RWPE2 (cell line): ENCODE measurements around the gene FLRT1.

Experiments used
- ATAC-seq: fragments of 200-7000 bp; cut with Tn5 transposase; 3 replicates; pipeline ENCODE4 v1.9.1; 2021; ENCODE audit warnings: low read depth
- DNase-seq: peaks from one replicate; pipeline ENCODE4 v3.0.0-alpha.2; 2020; ENCODE audit warnings: low spot score
- H3K27ac ChIP-seq: fragments of 450-650 bp; 2 replicates; pipeline ENCODE4 v1.5.1; 2017; ENCODE audit warnings: mild to moderate bottlenecking; ENCODE audit not compliant: poor library complexity, severe bottlenecking
- H3K27me3 ChIP-seq: fragments of 250-450 bp; sonication (Bioruptor Pico); 2 replicates; pipeline ENCODE4 v1.5.1; 2021; ENCODE audit warnings: mild to moderate bottlenecking, moderate library complexity; ENCODE audit not compliant: insufficient read depth, poor library complexity, severe bottlenecking
- H3K36me3 ChIP-seq: fragments of 250-450 bp; sonication (Bioruptor Pico); 2 replicates; pipeline ENCODE4 v1.5.1; 2020; ENCODE audit warnings: low read depth, mild to moderate bottlenecking, moderate library complexity
- H3K4me1 ChIP-seq: fragments of 250-450 bp; sonication (Bioruptor Pico); 2 replicates; pipeline ENCODE4 v1.5.1; 2021; ENCODE audit warnings: mild to moderate bottlenecking, moderate library complexity; ENCODE audit not compliant: insufficient read depth, poor library complexity, severe bottlenecking
- H3K4me3 ChIP-seq: fragments of 250-450 bp; sonication (Bioruptor Pico); 2 replicates; pipeline ENCODE4 v1.5.1; 2021; ENCODE audit warnings: mild to moderate bottlenecking, moderate library complexity; ENCODE audit not compliant: severe bottlenecking
- H3K9me3 ChIP-seq: fragments of 250-450 bp; sonication (Bioruptor Pico); 2 replicates; pipeline ENCODE4 v1.5.1; 2021; ENCODE audit warnings: mild to moderate bottlenecking, moderate library complexity; ENCODE audit not compliant: severe bottlenecking
- TF ChIP-seq, protein P1 (sequence below): fragments of 450-650 bp; IDR thresholded peaks from one replicate; pipeline ENCODE4 v1.5.1; 2017; ENCODE audit warnings: mild to moderate bottlenecking, moderate library complexity; ENCODE audit not compliant: poor library complexity, severe bottlenecking

FLRT1 gene

GRCh38 chr11:64068705-64069400 lies 33.1 kb downstream of the FLRT1 start:
- no peaks in the 10 kb centered on the region for H3K4me1 ChIP-seq
- DNase-seq (no peak), ATAC-seq (no peak)
- no peaks in the 10 kb centered on the region for H3K36me3 ChIP-seq
- no peaks in the 10 kb centered on the region for H3K9me3 ChIP-seq
- no peaks in the 10 kb centered on the region for H3K27me3 ChIP-seq
- no peak overlapping the region for H3K27ac ChIP-seq
- TF ChIP-seq, protein P1, sequence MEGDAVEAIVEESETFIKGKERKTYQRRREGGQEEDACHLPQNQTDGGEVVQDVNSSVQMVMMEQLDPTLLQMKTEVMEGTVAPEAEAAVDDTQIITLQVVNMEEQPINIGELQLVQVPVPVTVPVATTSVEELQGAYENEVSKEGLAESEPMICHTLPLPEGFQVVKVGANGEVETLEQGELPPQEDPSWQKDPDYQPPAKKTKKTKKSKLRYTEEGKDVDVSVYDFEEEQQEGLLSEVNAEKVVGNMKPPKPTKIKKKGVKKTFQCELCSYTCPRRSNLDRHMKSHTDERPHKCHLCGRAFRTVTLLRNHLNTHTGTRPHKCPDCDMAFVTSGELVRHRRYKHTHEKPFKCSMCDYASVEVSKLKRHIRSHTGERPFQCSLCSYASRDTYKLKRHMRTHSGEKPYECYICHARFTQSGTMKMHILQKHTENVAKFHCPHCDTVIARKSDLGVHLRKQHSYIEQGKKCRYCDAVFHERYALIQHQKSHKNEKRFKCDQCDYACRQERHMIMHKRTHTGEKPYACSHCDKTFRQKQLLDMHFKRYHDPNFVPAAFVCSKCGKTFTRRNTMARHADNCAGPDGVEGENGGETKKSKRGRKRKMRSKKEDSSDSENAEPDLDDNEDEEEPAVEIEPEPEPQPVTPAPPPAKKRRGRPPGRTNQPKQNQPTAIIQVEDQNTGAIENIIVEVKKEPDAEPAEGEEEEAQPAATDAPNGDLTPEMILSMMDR = no peak
- no peak overlapping the region for H3K4me3 ChIP-seq

DNA sequence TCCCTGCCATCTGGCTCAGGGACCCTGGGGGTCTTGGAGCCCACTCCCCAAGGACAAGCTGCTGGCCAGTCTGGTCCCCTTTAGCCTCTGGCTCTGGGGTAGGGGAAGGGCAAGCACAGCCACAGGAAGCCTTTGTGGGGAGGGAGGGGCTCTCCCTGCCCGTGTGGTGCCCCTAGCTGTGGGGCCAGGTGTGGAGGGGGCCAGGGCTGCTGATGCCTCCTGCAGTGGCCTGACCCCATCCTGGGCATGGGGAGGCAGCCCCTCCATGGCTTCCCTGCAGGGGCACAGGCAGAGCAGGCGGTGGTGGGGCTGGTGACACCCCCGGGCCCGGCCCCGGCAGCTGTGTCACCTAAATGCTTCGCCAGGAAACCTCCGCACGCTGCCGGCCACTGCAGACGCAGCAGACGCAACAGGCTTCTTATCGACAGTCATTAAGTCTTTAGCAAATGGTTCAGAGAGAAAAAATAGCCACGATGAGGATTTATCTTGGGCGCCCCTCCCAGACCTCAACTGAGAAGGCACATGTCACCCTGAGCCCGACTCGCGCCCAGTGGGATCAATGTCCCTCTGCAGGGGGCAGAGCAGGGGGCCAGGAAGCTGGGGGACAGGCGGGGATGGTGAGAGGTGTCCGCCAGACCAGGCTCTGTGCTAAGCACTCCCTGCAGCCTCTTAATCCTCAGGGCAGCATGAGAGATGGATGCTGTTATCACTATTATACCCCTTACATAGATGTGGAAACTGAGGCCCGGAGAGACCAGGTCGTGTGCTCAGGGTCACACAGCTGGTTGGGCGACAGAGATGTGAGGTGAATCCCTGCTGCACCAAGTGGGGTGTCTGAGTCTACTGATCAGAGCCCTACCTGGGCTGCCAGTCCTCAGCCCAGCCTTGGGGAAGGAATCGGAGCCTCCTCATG lies 33.9 kb downstream of the FLRT1 start:
- Histone ChIP-seq H3K36me3 (no peaks in the 10 kb centered on the region), H3K4me1 (no peaks in the 10 kb centered on the region), H3K9me3 (no peaks in the 10 kb centered on the region), H3K27me3 (no peaks in the 10 kb centered on the region), H3K4me3 (no peak overlapping the region), H3K27ac (no peak overlapping the region)
- TF ChIP-seq, protein P1 = no peak
- ATAC-seq = no peak
- no peak for DNase-seq

DNA sequence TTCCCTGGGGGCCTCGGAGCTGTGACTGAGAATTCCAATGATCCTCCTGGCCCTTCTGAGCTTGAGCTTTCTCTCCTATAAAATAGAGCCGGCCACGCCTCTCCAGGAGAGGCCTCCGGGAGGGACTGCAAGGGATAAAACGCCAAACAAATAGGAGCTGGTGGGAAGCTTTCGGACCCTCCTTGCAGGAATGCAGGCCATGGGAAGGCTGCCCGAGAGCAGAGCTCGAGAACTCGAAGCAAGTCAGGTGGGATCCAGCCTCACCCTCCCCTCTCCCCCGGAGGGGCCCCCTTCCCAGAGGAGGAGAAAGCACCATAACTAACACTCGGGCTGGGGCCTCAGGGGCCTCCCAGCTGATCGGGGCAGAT lies 34.6 kb downstream of the FLRT1 start:
- no peaks in the 10 kb centered on the region for H3K9me3 ChIP-seq
- H3K4me1 ChIP-seq = no peaks in the 10 kb centered on the region
- no peak overlapping the region for H3K4me3 ChIP-seq
- no peak overlapping the region for H3K27ac ChIP-seq
- no peaks in the 10 kb centered on the region for H3K27me3 ChIP-seq
- TF ChIP-seq, protein P1 = no peak
- DNase-seq (no peak), ATAC-seq (no peak)
- H3K36me3 ChIP-seq = no peaks in the 10 kb centered on the region

DNA sequence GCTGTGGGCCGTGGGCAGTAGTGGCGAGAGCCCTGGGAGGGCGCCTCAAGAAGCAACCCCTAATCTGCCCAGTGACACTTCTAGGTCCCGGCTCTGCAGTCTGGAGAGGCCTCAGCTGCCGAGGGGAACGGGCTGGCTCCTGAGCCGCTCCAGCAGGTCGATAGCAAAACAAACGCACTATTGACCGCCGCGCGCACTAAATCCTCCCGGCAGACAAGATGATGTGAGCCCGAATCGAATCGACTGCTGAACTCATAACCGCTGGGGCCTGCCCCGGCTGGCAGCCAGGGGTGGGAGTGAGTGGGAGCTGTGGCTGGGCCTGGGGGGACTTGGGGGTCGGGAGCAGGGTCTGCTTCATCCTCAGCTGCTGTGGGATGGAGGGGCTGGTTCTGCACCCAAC lies 36.1 kb downstream of the FLRT1 start:
- TF ChIP-seq, protein P1 = no peak
- Histone ChIP-seq H3K4me3 (no peak overlapping the region), H3K4me1 (no peaks in the 10 kb centered on the region), H3K27me3 (no peaks in the 10 kb centered on the region), H3K9me3 (no peaks in the 10 kb centered on the region), H3K27ac (no peak overlapping the region), H3K36me3 (no peaks in the 10 kb centered on the region)
- ATAC-seq (no peak), DNase-seq (no peak)
